Bronchial epithelial cell (primary cell): ENCODE data around the gene ZNF628. TPM values are rescaled to one million over a fixed set of nuclear protein-coding genes. Genes with fewer than 3 reads are reported as not detected.
A peak's percentile ranks its signal among the peaks of the same experiment; 100 is the strongest.

Source experiments
- DNase-seq: peaks from one replicate; pipeline ENCODE4 v3.0.0-alpha.2; 2010; ENCODE audit warnings: low read depth
- FAIRE-seq: peaks from 2 replicates; lab custom pipeline; 2011; peaks lifted over from hg19 to GRCh38; lab: Jason Lieb, UNC
- H3K27me3 ChIP-seq: 2 replicates; pipeline ENCODE4 v1.5.1; 2011; ENCODE audit warnings: low read length; ENCODE audit not compliant: control insufficient read depth, insufficient read depth
- H3K36me3 ChIP-seq: 2 replicates; pipeline ENCODE4 v1.5.1; 2011; ENCODE audit warnings: low read length; ENCODE audit not compliant: control insufficient read depth, insufficient read depth
- H3K4me3 ChIP-seq: 2 replicates; pipeline ENCODE4 v1.5.1; 2011; ENCODE audit warnings: mild to moderate bottlenecking, low read depth, low read length, control low read depth
- CTCF ChIP-seq: IDR thresholded peaks from 2 replicates; pipeline ENCODE4 v1.5.1; 2011; ENCODE audit warnings: mild to moderate bottlenecking, moderate library complexity, low read length, control low read depth, inconsistent platforms; ENCODE audit not compliant: insufficient read depth, severe bottlenecking
- total RNA-seq: library from RNA; depleted of rRNA; stranded (reverse); fragments of >200 nt; gene quantifications from 2 replicates; pipeline ENCODE4 v1.2.1, GENCODE V29; 2014

Gene ZNF628
- total RNA-seq, 1 donor from 2014 or later: 0.79 TPM

DNA sequence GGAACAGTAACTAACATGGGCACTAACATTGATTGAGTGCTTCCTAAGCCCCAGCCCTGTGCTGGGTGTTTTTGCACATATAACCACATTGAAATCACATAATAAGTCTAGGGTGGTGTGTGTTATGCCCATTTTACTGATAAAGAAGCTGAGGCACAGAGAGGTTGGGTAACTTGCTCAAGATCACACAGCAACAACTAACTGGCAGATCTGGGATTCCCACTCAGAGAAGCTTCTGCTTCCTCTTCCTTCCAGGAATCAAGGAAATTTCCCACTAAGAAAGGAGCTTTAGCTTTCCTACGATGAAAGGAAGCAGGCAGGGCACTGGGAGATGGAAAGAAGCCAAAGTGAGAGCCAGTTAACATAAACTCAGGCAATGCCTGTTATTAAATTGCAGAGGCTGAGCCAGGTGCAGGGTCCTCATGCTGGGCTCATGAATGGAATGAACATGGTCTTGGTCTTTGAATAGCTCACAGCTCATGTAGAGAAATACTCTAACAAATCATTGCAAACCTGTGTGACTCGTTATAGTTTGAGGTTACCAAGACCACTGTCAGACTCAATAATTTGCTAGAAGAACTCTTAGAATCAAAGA, 21.9 kb downstream of the ZNF628 start:
- TF ChIP-seq CTCF: no peak
- no peaks in the 10 kb centered on the region for H3K27me3 ChIP-seq
- no peak for FAIRE-seq
- no peak overlapping the region for H3K4me3 ChIP-seq
- DNase-seq: no peak
- H3K36me3 ChIP-seq: no peaks in the 10 kb centered on the region

DNA sequence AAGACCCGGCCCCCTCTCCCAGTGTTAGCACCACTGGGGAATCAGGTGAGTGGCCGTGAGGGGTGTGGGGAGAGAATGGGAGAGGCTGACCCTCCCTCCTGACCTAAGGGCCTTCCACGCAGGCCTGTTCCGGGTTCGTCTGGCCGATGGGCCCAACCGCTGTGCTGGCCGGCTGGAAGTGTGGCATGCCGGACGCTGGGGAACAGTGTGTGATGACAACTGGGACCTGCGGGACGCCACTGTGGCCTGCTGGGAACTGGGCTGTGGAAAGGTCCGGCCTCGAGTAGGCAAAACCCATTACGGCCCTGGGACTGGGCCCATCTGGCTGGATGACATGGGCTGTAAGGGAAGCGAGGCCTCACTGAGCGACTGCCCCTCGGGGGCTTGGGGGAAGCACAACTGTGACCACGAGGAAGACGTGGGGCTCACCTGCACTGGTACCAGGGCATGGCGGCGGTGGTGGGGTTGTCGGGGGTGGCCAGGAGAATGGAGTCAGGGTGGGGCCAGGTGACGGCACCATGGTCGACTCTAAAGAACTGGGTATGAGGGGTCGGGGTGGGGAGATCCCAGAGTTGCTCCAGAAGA, 24.0 kb downstream of the ZNF628 start:
- TF ChIP-seq CTCF: no peak
- FAIRE-seq (no peak), DNase-seq (no peak)
- no peaks in the 10 kb centered on the region for H3K36me3 ChIP-seq
- H3K27me3 ChIP-seq: no peaks in the 10 kb centered on the region
- H3K4me3 ChIP-seq: no peak overlapping the region

- DNase-seq: no peak
- no peak for FAIRE-seq
- Histone ChIP-seq H3K4me3 (no peak overlapping the region), H3K36me3 (no peaks in the 10 kb centered on the region), H3K27me3 (no peaks in the 10 kb centered on the region)
- no peak for TF ChIP-seq CTCF
These were observed 26.0 kb downstream of the ZNF628 start for GRCh38 chr19:55502197-55502952.

- no peak overlapping the region for H3K4me3 ChIP-seq
- DNase-seq (no peak), FAIRE-seq (no peak)
- H3K27me3 ChIP-seq: no peaks in the 10 kb centered on the region
- TF ChIP-seq CTCF: no peak
- no peaks in the 10 kb centered on the region for H3K36me3 ChIP-seq
These were observed 26.7 kb downstream of the ZNF628 start for GRCh38 chr19:55503157-55503501.

DNA sequence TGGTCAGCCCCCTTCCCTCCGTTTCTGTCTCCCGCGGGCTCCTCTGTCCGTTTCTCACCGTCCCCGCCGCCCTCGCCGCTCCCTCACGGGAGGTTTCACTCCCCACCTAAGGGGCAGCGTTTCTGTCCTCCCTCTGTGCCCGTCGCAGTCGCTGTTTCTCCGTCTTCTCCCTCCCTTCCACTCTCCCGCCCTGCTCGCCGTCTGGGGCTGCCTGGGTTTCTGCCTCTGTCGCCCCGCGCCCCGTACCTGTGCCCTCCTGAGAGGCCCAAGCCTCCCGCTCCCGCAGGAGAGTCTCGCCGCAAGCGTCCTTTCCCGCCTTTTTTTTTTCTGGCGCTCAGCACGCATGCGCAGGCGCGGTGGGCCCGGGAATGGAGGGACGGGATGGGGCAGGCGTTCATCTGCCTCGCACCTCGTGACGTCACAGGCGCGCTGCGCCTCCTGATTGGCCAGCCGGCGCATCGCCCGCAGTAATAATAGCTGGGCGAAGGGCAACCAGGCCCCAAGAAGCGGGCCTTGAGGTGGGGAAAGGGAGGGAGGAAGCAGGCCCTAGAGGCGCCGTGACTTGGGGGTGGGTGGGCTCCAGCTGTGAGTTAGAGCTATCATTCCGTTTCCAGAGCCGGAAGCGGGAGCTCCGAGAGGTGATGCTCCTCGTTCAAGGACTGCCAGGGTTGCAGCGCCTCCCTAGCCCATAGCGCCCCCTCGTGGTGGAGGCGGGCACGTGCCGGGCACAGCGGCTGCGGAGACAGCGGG, 27.3 kb downstream of the ZNF628 start:
- H3K27me3 ChIP-seq: no peaks in the 10 kb centered on the region
- DNase-seq (peak; percentile 70), FAIRE-seq (no peak)
- peak overlapping the region; percentile 24 for H3K4me3 ChIP-seq
- peak; percentile 94 for TF ChIP-seq CTCF
- H3K36me3 ChIP-seq: no peaks in the 10 kb centered on the region
